Mesenchymal stem cell (in vitro differentiated cells and primary cell): ENCODE measurements around the gene ARMH1.

Source experiments
- DNase-seq: peaks from one replicate; pipeline ENCODE4 v3.0.0-alpha.2; 2013
- H2AFZ ChIP-seq: one replicate; pipeline ENCODE4 v1.6.1; 2013; ENCODE audit warnings: low read depth, mild to moderate bottlenecking, control low read depth, inconsistent platforms, low read length, moderate library complexity
- H2AK5ac ChIP-seq: 2 replicates; pipeline ENCODE4 v1.6.1; 2013; ENCODE audit warnings: low read length, moderate library complexity, mild to moderate bottlenecking, inconsistent platforms; ENCODE audit not compliant: severe bottlenecking
- H2BK120ac ChIP-seq: one replicate; pipeline ENCODE4 v1.6.1; 2013; ENCODE audit warnings: low read depth, mild to moderate bottlenecking, inconsistent platforms, low read length, moderate library complexity
- H2BK12ac ChIP-seq, 2 experiments: one replicate each; pipeline ENCODE4 v1.6.1; 2013; ENCODE audit warnings: inconsistent platforms in 2 of 2, low read length in 2 of 2, mild to moderate bottlenecking in 2 of 2, moderate library complexity in 2 of 2, control low read depth in 1 of 2
- H2BK15ac ChIP-seq: one replicate; pipeline ENCODE4 v1.6.1; 2013; ENCODE audit warnings: mild to moderate bottlenecking, low read depth, inconsistent platforms; ENCODE audit not compliant: poor library complexity, severe bottlenecking
- H2BK5ac ChIP-seq: 2 replicates; pipeline ENCODE4 v1.6.1; 2013; ENCODE audit warnings: low read depth, mild to moderate bottlenecking, low read length, control low read depth, inconsistent platforms; ENCODE audit not compliant: poor library complexity, severe bottlenecking
- H3K14ac ChIP-seq, 2 experiments: one replicate each; pipeline ENCODE4 v1.6.1; 2013; ENCODE audit warnings: inconsistent platforms in 2 of 2, low read length in 2 of 2, control low read depth in 1 of 2, mild to moderate bottlenecking in 1 of 2, moderate library complexity in 1 of 2
- H3K18ac ChIP-seq, 2 experiments: one replicate each; pipeline ENCODE4 v1.6.1; 2013; ENCODE audit warnings: inconsistent platforms in 2 of 2, low read length in 2 of 2, control low read depth in 1 of 2, low read depth in 1 of 2, mild to moderate bottlenecking in 1 of 2
- H3K23ac ChIP-seq, 2 experiments: one replicate each; pipeline ENCODE4 v1.6.1; 2013; ENCODE audit warnings: inconsistent platforms in 2 of 2, low read length in 2 of 2, mild to moderate bottlenecking in 2 of 2, moderate library complexity in 2 of 2, control low read depth in 1 of 2
- H3K27ac ChIP-seq: 2 replicates; pipeline ENCODE4 v1.5.1; 2013; ENCODE audit warnings: mild to moderate bottlenecking, moderate library complexity, low read length, control low read depth, inconsistent platforms; ENCODE audit not compliant: poor library complexity, severe bottlenecking
- H3K27me3 ChIP-seq, 2 experiments: 2 replicates each; pipeline versions ENCODE4 v1.6.1 to v1.7.0; 2013; ENCODE audit warnings: low read length in 2 of 2, mild to moderate bottlenecking in 2 of 2, moderate library complexity in 2 of 2, control low read depth in 1 of 2, inconsistent platforms in 1 of 2; ENCODE audit not compliant: control insufficient read depth in 1 of 2, insufficient read depth in 1 of 2
- H3K36me3 ChIP-seq, 2 experiments: 2 replicates each; pipeline versions ENCODE4 v1.6.1 to v1.7.0; 2013; ENCODE audit warnings: low read length in 2 of 2, control low read depth in 1 of 2, inconsistent platforms in 1 of 2, low read depth in 1 of 2, mild to moderate bottlenecking in 1 of 2; ENCODE audit not compliant: insufficient read depth in 2 of 2, control insufficient read depth in 1 of 2
- H3K4ac ChIP-seq, 2 experiments: one replicate each; pipeline ENCODE4 v1.6.1; 2013; ENCODE audit warnings: inconsistent platforms in 2 of 2, low read length in 2 of 2, mild to moderate bottlenecking in 2 of 2, moderate library complexity in 2 of 2, control low read depth in 1 of 2, low read depth in 1 of 2
- H3K4me1 ChIP-seq: 2 replicates; pipeline ENCODE4 v1.6.1; 2013; ENCODE audit warnings: low read depth, low read length, control low read depth; ENCODE audit not compliant: control insufficient read depth, insufficient read depth
- H3K4me2 ChIP-seq: 2 replicates; pipeline ENCODE4 v1.6.1; 2013; ENCODE audit warnings: low read length, mild to moderate bottlenecking, inconsistent platforms; ENCODE audit not compliant: poor library complexity, severe bottlenecking
- H3K4me3 ChIP-seq, 2 experiments: 2 replicates each; pipeline versions ENCODE4 v1.5.1 to v1.7.0; 2013; ENCODE audit warnings: low read length in 2 of 2, mild to moderate bottlenecking in 2 of 2, control low read depth in 1 of 2, low read depth in 1 of 2; ENCODE audit not compliant: insufficient read depth in 1 of 2
- H3K79me1 ChIP-seq: replicated peaks from 2 replicates; pipeline ENCODE4 v1.6.1; 2013; ENCODE audit warnings: mild to moderate bottlenecking, control low read depth, low read length, inconsistent platforms; ENCODE audit not compliant: poor library complexity, severe bottlenecking
- H3K9ac ChIP-seq: 2 replicates; pipeline ENCODE4 v1.7.0; 2013; ENCODE audit warnings: mild to moderate bottlenecking, low read length, moderate library complexity
- H3K9me3 ChIP-seq: 2 replicates; pipeline ENCODE4 v1.7.0; 2013; ENCODE audit warnings: mild to moderate bottlenecking, low read length; ENCODE audit not compliant: control insufficient read depth
- H4K8ac ChIP-seq: one replicate; pipeline ENCODE4 v1.6.1; 2013; ENCODE audit warnings: inconsistent platforms, mild to moderate bottlenecking, low read length, moderate library complexity
- H4K91ac ChIP-seq: one replicate; pipeline ENCODE4 v1.6.1; 2013; ENCODE audit warnings: mild to moderate bottlenecking, low read length, inconsistent platforms
- WGBS: methylation state at CpG from one replicate; pipeline ENCODE4 v1.1.7; 2013; ENCODE audit warnings: mixed read lengths; 5-methylcytosine and 5-hydroxymethylcytosine counted together

ARMH1 gene

DNA sequence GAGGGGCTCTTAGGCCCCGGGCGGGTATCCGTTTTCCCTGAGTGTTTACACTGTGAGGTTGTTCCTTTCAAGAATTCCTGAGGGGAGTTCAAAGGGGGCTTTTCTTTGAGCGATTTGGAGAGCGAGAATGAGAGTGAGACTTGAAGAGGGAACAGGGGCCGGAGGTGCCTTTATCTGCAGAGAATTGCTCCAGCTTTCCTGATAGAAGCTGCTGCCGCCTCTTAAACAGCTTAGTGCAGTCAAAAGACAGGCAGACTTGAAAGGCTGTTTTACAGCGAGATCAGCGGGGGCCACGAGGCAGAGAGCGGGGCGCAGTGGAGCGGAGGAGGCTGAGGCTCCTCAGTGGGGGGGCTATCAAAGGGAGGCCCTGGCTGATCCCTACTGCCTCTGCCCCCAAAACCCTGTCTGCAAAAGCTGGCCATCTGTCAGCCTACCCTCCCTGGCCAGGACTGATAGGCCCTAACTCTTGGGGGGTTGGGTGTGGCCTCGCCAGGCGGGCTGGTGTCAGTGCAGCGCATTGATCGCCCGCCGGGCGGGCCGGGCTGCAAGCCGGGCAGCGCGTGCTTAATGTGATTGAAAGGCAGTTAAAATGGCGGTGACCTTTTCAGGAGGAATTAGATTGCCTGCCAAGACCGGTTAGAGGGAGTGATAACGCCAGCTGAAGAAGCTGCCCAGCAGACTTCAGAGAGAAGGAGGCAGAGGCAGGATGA lies 36.7 kb upstream of the ARMH1 start:
- H4K91ac ChIP-seq = no peak overlapping the region
- no peak overlapping the region for H3K14ac ChIP-seq
- H3K9me3 ChIP-seq = no peaks in the 10 kb centered on the region
- H3K36me3 ChIP-seq = peaks cover 78 to 95% of the 10 kb centered on the region in 2 experiments
- H4K8ac ChIP-seq = no peak overlapping the region
- peaks cover 3% of the 10 kb centered on the region for H3K4me1 ChIP-seq
- H2BK5ac ChIP-seq = no peak overlapping the region
- no peak overlapping the region for H3K4me2 ChIP-seq
- H2BK12ac ChIP-seq = no peak overlapping the region
- H2AK5ac ChIP-seq = no peak overlapping the region
- no peak overlapping the region for H3K4me3 ChIP-seq
- H3K23ac ChIP-seq = no peak overlapping the region
- H3K18ac ChIP-seq = no peak overlapping the region
- H3K79me1 ChIP-seq = peaks cover 76% of the 10 kb centered on the region
- no peak overlapping the region for H2BK120ac ChIP-seq
- H3K27ac ChIP-seq = no peak overlapping the region
- H3K9ac ChIP-seq = no peak overlapping the region
- no peak overlapping the region for H2BK15ac ChIP-seq
- no peak overlapping the region for H2AFZ ChIP-seq
- DNase-seq = no peak
- H3K27me3 ChIP-seq = no peaks in the 10 kb centered on the region
- 98% methylated on average over 27 of the region's 27 CpGs for WGBS
- H3K4ac ChIP-seq = no peak overlapping the region

DNA sequence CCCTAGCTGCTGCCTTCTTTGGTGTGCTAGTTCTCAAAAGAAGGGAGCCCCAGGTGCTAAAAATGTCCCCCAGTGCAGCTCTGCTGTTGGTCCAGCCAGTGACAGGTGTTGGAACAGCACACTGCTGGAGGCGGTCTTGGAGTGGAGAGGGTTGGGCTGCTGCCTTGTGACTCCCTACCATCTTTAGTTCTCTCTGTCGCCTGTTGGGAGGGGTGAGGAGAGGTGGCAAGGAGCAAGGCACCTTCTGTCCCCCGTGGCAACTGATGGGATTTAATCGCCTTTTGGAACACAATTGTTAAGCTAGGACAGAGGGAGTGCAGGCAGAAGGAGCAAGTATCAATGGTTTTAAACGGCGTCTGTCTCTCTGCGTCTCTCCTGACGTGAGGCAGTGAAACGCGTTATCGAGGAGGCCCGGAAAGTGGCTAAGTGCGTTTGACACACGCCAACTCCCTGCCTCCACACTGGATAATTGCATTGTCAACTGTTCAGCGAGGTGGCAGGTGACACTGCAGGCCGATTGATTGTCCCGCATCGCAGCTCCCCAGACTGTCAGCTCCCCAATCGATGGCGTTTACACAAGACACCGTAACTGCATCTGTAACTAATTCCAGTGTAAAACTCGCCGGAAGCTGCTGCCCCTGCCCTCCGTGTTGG lies 34.2 kb upstream of the ARMH1 start:
- Histone ChIP-seq H3K4me3 (no peak overlapping the region), H3K4me2 (no peak overlapping the region), H2BK15ac (no peak overlapping the region), H2BK120ac (no peak overlapping the region), H3K4me1 (peaks cover 6% of the 10 kb centered on the region), H3K27ac (no peak overlapping the region), H3K23ac (no peak overlapping the region), H3K79me1 (peaks cover 69% of the 10 kb centered on the region), H3K36me3 (peaks cover 87 to 93% of the 10 kb centered on the region in 2 experiments), H3K4ac (no peak overlapping the region), H3K18ac (no peak overlapping the region), H3K27me3 (no peaks in the 10 kb centered on the region), H4K8ac (no peak overlapping the region), H2AFZ (no peak overlapping the region), H3K9ac (no peak overlapping the region), H4K91ac (no peak overlapping the region), H3K9me3 (no peaks in the 10 kb centered on the region), H2AK5ac (no peak overlapping the region), H3K14ac (no peak overlapping the region), H2BK5ac (no peak overlapping the region), H2BK12ac (no peak overlapping the region)
- DNase-seq = no peak
- 94% methylated on average over 24 of the region's 24 CpGs for WGBS

DNA sequence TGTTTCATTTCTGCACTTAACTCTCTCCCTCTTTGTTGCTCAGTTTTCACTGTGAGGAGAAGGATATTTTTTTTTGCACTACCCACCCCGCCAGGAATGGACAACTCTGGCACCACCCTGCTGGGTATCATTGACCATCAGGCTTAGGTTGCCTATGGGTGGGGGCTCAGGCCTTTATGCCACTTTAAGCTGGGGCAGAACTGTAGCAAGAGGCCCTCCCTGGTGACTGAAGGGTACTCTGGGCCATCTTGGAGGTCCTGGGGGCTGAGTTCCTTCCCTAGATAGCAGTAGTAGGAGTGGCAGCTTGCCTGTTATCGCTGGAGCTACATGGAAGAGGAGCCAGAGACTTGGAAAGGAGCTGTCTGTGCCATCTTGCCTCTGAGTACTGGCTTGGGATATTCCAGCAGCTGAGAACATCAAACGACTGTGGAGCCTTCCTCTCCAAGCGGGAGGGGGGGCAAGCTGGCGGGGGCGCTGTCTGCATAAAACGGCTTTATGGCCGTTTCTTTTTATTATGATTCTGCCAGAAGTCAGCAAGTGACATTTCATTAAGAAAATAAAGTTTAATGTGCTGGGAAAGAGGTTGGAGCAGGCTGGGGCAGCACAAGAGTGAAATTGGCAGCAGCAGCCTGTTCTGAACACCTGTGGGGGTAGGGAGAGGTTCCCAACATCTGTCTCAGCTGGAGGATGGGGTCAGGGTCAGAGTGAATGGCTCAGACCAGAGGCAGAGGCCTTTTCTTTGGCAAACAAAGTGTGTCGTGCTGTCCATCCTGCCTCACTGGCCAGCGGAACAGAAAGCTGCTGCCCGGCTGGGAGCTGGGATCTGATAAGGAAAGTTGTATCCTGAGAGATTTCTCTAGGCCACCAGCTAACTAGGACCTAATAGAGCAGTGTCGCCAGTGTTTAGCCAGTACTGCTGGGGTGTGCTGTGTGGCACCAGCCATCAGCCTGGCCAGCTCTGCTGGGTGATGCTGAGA lies 33.1 kb upstream of the ARMH1 start:
- Histone ChIP-seq H2AFZ (no peak overlapping the region), H4K8ac (no peak overlapping the region), H2AK5ac (no peak overlapping the region), H4K91ac (no peak overlapping the region), H3K9me3 (no peaks in the 10 kb centered on the region), H3K4me2 (no peak overlapping the region), H2BK120ac (no peak overlapping the region), H3K4ac (no peak overlapping the region), H3K36me3 (peaks cover 83 to 87% of the 10 kb centered on the region in 2 experiments), H3K27me3 (no peaks in the 10 kb centered on the region), H2BK12ac (no peak overlapping the region), H3K4me1 (peaks cover 6% of the 10 kb centered on the region), H2BK15ac (no peak overlapping the region), H3K9ac (no peak overlapping the region), H3K4me3 (no peak overlapping the region), H3K18ac (no peak overlapping the region), H3K23ac (no peak overlapping the region), H3K14ac (no peak overlapping the region), H3K27ac (no peak overlapping the region), H3K79me1 (peaks cover 67% of the 10 kb centered on the region), H2BK5ac (no peak overlapping the region)
- no peak for DNase-seq
- WGBS = 88% methylated on average over 12 of the region's 12 CpGs

DNA sequence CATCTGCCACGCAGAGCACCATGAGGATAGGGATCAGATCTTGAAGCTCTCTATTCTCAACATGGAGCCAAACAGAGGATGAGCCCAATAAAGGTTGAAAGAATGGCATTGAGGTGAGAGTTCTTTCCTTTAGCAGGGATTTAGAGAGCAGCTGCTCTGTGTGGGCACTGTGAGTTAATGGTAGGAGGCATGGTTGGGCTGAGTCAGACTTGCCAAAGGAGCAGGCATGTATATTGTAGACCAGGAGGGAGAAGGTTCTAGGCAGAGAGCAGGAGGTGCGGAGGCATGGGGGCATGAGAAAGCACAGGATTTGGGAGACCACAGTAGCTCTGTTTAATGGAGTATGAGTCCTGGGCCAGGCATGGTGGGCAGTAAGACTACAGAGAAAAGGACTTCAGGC lies 32.3 kb upstream of the ARMH1 start:
- Histone ChIP-seq H3K9me3 (no peaks in the 10 kb centered on the region), H3K23ac (no peak overlapping the region), H2BK120ac (no peak overlapping the region), H2AFZ (no peak overlapping the region), H3K36me3 (peaks cover 81 to 86% of the 10 kb centered on the region in 2 experiments), H3K27ac (no peak overlapping the region), H3K79me1 (peaks cover 66% of the 10 kb centered on the region), H3K4ac (no peak overlapping the region), H3K4me1 (peaks cover 3% of the 10 kb centered on the region), H3K27me3 (no peaks in the 10 kb centered on the region), H4K8ac (no peak overlapping the region), H3K14ac (no peak overlapping the region), H2AK5ac (no peak overlapping the region), H2BK5ac (no peak overlapping the region), H3K9ac (no peak overlapping the region), H3K18ac (no peak overlapping the region), H3K4me2 (no peak overlapping the region), H4K91ac (no peak overlapping the region), H2BK15ac (no peak overlapping the region), H3K4me3 (no peak overlapping the region), H2BK12ac (no peak overlapping the region)
- no peak for DNase-seq
- WGBS = 100% methylated on average over 2 of the region's 2 CpGs
